Heart right ventricle (tissue), 16 donors: ENCODE measurements around the gene ASB18. TPM values are rescaled to one million over a fixed set of nuclear protein-coding genes. Genes with fewer than 3 reads are reported as not detected.

Experiments used
- ATAC-seq, 8 donors: fragments of 200-7000 bp; cut with Tn5 transposase; one replicate each; pipeline ENCODE4 v1.9.1; 2020; ENCODE audit warnings: mild to moderate bottlenecking in 8 of 8, moderate library complexity in 8 of 8, moderate number of reproducible peaks in 1 of 8
- DNase-seq, 2 donors: peaks; one replicate each; pipeline ENCODE4 v3.0.0-alpha.2; 2020
- H3K27ac ChIP-seq, 10 donors: fragments of 200-600 bp; sonication (generic) in 2 of 10; one replicate each; pipeline versions ENCODE4 v1.5.0 to v1.8.0; 2020 to 2022; ENCODE audit warnings: mild to moderate bottlenecking in 3 of 10
- H3K27me3 ChIP-seq, 7 donors: fragments of 200-600 bp; one replicate each; pipeline ENCODE4 v1.8.0; 2021 to 2022; ENCODE audit warnings: mild to moderate bottlenecking in 2 of 7
- H3K36me3 ChIP-seq, 9 donors: fragments of 200-600 bp; sonication (generic) in 1 of 9; one replicate each; pipeline versions ENCODE4 v1.5.0 to v1.8.0; 2020 to 2022; ENCODE audit warnings: mild to moderate bottlenecking in 2 of 9
- H3K4me1 ChIP-seq, 9 donors: fragments of 200-600 bp; sonication (generic) in 1 of 9; one replicate each; pipeline versions ENCODE4 v1.5.0 to v1.8.0; 2020 to 2022; ENCODE audit warnings: mild to moderate bottlenecking in 4 of 9
- H3K4me3 ChIP-seq, 10 donors: fragments of 200-600 bp; sonication (generic) in 2 of 10; one replicate each; pipeline versions ENCODE4 v1.5.0 to v1.8.0; 2020 to 2022; ENCODE audit warnings: mild to moderate bottlenecking in 7 of 10, moderate library complexity in 2 of 10
- H3K9me3 ChIP-seq, 11 donors: fragments of 200-600 bp in 10 of 11; sonication (generic) in 2 of 11; one replicate each; pipeline versions ENCODE4 v1.5.0 to v1.8.0; 2013 to 2022; ENCODE audit warnings: mild to moderate bottlenecking in 2 of 11, control low read depth in 1 of 11, moderate library complexity in 1 of 11
- CTCF ChIP-seq, 9 donors: fragments of 200-600 bp; sonication (generic) in 2 of 9; IDR thresholded peaks; one replicate each; pipeline versions ENCODE4 v1.5.0 to v1.8.0; 2021 to 2022; ENCODE audit warnings: antibody characterized with exemption in 9 of 9, mild to moderate bottlenecking in 5 of 9, moderate library complexity in 1 of 9
- WGBS, 2 donors: extraction: QIAGEN DNeasy Blood & Tissue Kit; methylation state at CpG; one replicate each; pipeline ENCODE4 v1.1.7; 2013; ENCODE audit warnings: inconsistent platforms in 1 of 2; 5-methylcytosine and 5-hydroxymethylcytosine counted together
- intact Hi-C, 10 donors: fragments of 100-400 bp; cut with DNase I; formaldehyde crosslinking; loops; one replicate each; pipeline versions ENCODE4 v1.11.1 to v1.14.2; 2022
- polyA plus RNA-seq, 2 donors: library from polyadenylated mRNA; stranded (reverse); fragments of 200-250 nt; gene quantifications; one replicate each; pipeline ENCODE4 v1.2.3, GENCODE V29; 2013
- total RNA-seq, 10 donors: library from RNA; stranded (reverse); fragmentation: NEBNext Ultra II Directional in 3 of 10; extraction: Animal tissue kit (Norgen Biotek cat#: 25700) in 3 of 10; gene quantifications; one replicate each; pipeline versions ENCODE4 v1.2.1 to v1.2.4, GENCODE V29; 2021 to 2023
- donor health status: Arrhythmogenic right ventricular cardiomyopathy.
- donor health status: ischemic (EF 13 %, LVEDD 7.1; RV severe dilation, severe dysfunction).
- donor health status: healthy with polysubstance abuse.
- donor health status: DM: no; HTN: yes; CAD: no.
- donor health status: DM: no; HTN: no; CAD: no.
- donor health status: ischemic (EF 25% LVEDD 6.9; RV normal size, moderate dysfunction).
- donor health status: ischemic (EF 25% LVEDD 5.7; RV mildly dilated, moderate dysfunction).
- donor health status: healthy.
- donor health status: DM: yes; HTN: yes; CAD: no.
- donor health status: Ischemic cardiomyopathy.
- donor health status: ischemic (EF 35%, LVEDD 5.7; RV mildly dilated, moderate dysfunction).
- donor health status: nonischemic (EF 11% LVEDD 7.7; RV severe dilation, severe dysfunction).
- donor health status: DM: yes; HTN: yes; CAD: no.
- donor health status: PGD.
- donor health status: ischemic (EF 29% LVEDD 5.4; RV normal size, mild dysfunction).
- donor health status: nonischemic (EF 23%, LVEDD 6.1; RV moderate dilation, normal function).

The ASB18 gene
- total and polyA plus RNA-seq, 12 donors, result 3.5 to 47.1 (median 20.2) TPM

GRCh38 chr2:236171181-236171679 is 93.0 kb downstream of the ASB18 start:
- intact Hi-C loops, result loop anchor here in 2 of 10 donors (5.0 to 10.0 kb wide), 2 partner anchors 366 to 394 kb away; no protein-coding TSS in a partner anchor

GRCh38 chr2:236170590-236171165 is 93.5 kb downstream of the ASB18 start:
- DNase-seq, result no peak
- 9 to 12% methylated on average over 21 of the region's 21 CpGs for WGBS, 2 donors
- H3K27me3 ChIP-seq, result peaks cover 80 to 100% (median 98%) of the 10 kb centered on the region in 7 donors
- no peak for ATAC-seq
- H3K4me1 ChIP-seq, result peaks cover 18 to 68% (median 52%) of the 10 kb centered on the region in 9 donors
- H3K27ac ChIP-seq, result no peak overlapping the region
- no peaks in the 10 kb centered on the region for H3K9me3 ChIP-seq
- intact Hi-C loops, result loop anchor here in 2 of 10 donors (5.0 to 10.0 kb wide), 2 partner anchors 366 to 393 kb away; no protein-coding TSS in a partner anchor
- no peaks in the 10 kb centered on the region for H3K36me3 ChIP-seq
- no peak for TF ChIP-seq CTCF (IDR thresholded peaks at IDR 0.05)
- no peak overlapping the region for H3K4me3 ChIP-seq

More at GRCh38 chr2:236171181-236171679, 93.0 kb downstream of the ASB18 start:
- peaks cover 75 to 100% (median 98%) of the 10 kb centered on the region in 7 donors for H3K27me3 ChIP-seq
- DNase-seq, result no peak
- no peak for ATAC-seq
- H3K27ac ChIP-seq, result no peak overlapping the region
- peaks cover 13 to 63% (median 46%) of the 10 kb centered on the region in 9 donors for H3K4me1 ChIP-seq
- 2 to 3% methylated on average over 27 of the region's 27 CpGs for WGBS, 2 donors
- no peaks in the 10 kb centered on the region for H3K9me3 ChIP-seq
- no peak for TF ChIP-seq CTCF (IDR thresholded peaks at IDR 0.05)
- H3K36me3 ChIP-seq, result no peaks in the 10 kb centered on the region
- H3K4me3 ChIP-seq, result no peak overlapping the region

- H3K4me1 ChIP-seq, result peaks cover 18 to 74% (median 54%) of the 10 kb centered on the region in 9 donors
Measured at GRCh38 chr2:236169741-236170589, 94.2 kb downstream of the ASB18 start.

More at GRCh38 chr2:236169741-236170589, 94.2 kb downstream of the ASB18 start:
- DNase-seq, result no peak
- H3K9me3 ChIP-seq, result no peaks in the 10 kb centered on the region
- no peak overlapping the region for H3K27ac ChIP-seq
- H3K27me3 ChIP-seq, result peaks cover 85 to 100% (median 100%) of the 10 kb centered on the region in 7 donors
- intact Hi-C loops, result loop anchor here in 4 of 10 donors (5.0 to 10.0 kb wide), 2 partner anchors 365 to 393 kb away; no protein-coding TSS in a partner anchor
- ATAC-seq, result no peak
- no peak overlapping the region for H3K4me3 ChIP-seq
- TF ChIP-seq CTCF (IDR thresholded peaks at IDR 0.05), result no peak
- 5 to 6% methylated on average over 38 of the region's 38 CpGs for WGBS, 2 donors
- no peaks in the 10 kb centered on the region for H3K36me3 ChIP-seq
